Midbrain (tissue), 1 donor: ENCODE data around the gene TECTA.

Experiments used
- DNase-seq: peaks from one replicate; lab custom pipeline; 2025; lab: John Stamatoyannopoulos, UW

TECTA gene, protein sequence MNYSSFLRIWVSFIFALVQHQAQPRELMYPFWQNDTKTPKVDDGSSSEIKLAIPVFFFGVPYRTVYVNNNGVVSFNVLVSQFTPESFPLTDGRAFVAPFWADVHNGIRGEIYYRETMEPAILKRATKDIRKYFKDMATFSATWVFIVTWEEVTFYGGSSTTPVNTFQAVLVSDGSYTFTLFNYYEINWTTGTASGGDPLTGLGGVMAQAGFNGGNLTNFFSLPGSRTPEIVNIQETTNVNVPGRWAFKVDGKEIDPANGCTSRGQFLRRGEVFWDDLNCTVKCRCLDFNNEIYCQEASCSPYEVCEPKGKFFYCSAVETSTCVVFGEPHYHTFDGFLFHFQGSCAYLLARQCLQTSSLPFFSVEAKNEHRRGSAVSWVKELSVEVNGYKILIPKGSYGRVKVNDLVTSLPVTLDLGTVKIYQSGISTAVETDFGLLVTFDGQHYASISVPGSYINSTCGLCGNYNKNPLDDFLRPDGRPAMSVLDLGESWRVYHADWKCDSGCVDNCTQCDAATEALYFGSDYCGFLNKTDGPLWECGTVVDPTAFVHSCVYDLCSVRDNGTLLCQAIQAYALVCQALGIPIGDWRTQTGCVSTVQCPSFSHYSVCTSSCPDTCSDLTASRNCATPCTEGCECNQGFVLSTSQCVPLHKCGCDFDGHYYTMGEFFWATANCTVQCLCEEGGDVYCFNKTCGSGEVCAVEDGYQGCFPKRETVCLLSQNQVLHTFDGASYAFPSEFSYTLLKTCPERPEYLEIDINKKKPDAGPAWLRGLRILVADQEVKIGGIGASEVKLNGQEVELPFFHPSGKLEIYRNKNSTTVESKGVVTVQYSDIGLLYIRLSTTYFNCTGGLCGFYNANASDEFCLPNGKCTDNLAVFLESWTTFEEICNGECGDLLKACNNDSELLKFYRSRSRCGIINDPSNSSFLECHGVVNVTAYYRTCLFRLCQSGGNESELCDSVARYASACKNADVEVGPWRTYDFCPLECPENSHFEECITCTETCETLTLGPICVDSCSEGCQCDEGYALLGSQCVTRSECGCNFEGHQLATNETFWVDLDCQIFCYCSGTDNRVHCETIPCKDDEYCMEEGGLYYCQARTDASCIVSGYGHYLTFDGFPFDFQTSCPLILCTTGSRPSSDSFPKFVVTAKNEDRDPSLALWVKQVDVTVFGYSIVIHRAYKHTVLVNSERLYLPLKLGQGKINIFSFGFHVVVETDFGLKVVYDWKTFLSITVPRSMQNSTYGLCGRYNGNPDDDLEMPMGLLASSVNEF (N-terminal part only)

DNA sequence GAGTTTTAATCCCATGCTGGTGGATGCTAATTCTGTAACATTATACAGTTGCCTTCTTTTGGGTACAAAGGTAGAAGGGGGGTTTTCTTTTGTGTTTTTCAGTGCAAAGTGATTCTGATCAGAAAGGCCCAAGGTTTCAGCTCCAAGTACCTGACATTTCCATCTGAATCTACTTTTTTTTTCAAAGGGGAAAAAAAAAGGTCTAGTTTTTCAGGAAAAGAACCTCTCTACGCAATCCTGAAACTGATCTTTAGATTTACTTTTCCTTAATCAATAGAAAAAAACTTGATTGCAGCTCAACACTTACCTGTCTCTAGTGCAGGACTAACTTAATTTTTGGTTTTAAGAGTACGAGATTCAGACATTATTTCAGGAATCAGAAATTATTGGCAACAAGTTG, at the start of gene TECTA:
Gene TECTA (plus strand): TSS at position 301 of the 400 bp plus-strand sequence. CDS start 1,423 bp downstream, outside the sequence.
- DNase-seq: no peak

DNA sequence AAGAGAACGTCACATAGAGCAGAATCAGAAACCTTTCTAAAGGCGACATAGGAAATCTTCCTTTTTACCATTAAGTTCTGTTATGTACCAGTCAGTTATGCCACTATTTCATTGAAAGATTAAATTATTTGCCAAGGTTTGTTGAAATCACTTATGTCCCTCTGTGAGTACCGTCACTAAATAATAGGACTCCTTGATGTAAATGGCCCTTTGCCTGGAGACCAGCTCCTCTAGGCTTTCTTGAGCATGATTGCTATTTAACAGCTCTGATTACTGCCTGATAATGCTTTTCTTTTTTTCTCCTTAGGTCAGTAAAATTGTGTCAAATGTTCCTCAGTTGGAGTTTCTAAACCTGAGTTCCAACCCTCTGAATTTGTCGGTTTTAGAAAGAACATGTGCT, 47.8 kb upstream of the TECTA start:
- DNase-seq: no peak

DNA sequence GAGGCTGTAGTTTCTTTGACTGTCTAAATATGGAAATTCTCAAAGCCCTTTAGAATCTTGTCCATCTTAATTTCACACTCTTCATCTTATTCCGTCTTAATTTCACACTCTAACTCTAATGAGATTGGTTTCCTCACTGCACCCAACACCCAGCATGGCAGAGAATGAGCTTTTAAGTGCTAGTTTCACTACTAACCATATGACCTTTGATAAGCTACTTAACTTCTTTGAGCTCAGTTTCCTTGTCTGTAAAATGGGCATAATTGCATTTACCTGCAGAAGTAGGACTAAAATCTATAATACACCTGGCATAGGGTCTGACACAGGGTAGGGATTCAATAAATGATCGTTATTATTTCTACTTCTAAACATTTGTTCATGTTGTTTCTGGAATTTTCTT, 46.8 kb upstream of the TECTA start:
- DNase-seq: no peak

DNA sequence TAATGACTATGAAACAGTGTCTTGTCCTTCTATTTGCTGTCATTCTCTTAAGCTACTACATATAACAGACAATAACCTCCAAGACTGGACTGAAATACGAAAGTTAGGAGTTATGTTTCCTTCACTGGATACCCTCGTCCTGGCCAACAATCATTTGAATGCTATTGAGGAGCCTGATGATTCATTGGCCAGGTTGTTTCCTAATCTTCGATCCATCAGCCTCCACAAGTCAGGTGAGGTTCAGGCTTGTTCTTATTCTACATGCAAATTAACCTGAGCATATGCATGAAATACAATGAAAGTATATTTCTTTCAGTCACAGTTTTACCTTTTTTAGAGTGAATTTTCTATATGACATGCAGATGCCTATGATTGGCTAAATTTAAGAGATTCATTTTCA, 46.0 kb upstream of the TECTA start:
- no peak for DNase-seq

DNA sequence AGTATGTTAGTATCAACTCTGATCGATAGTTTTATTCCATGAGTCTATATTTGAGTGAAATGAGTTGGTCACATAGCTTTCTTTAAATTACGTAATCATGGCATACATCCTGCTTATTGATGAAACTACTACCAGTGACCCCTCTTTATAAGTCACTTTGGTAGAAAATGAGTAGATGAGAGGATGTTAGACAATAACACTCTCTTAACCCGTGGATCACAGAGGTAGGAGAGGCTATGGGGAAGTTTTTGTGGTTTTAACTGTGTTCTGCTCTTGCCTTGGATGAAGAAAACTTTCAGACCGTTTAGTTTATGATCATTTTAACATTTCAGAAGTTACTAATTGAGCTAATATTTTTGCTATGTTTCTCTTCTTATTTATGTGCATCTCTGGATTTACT, 43.1 kb upstream of the TECTA start:
- no peak for DNase-seq

DNA sequence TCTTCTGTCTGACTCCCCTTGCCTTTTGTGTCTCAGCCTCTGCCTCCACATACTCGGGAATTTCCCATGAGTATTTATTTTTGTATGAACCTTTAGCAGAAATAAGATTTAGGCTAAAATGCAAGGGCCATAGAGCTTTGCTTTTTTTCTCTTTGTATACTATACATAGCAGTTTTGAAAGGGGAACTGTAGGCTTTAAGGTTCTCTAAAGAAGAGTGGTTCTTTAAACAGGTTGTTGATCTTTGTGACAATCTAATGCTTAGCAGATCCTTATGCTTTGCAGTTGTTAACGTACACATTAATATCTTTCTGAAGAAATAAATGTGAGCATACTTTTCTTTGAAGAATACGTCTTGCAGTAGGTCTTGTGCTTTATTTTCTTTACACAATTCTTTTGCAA, 42.1 kb upstream of the TECTA start:
- no peak for DNase-seq

DNA sequence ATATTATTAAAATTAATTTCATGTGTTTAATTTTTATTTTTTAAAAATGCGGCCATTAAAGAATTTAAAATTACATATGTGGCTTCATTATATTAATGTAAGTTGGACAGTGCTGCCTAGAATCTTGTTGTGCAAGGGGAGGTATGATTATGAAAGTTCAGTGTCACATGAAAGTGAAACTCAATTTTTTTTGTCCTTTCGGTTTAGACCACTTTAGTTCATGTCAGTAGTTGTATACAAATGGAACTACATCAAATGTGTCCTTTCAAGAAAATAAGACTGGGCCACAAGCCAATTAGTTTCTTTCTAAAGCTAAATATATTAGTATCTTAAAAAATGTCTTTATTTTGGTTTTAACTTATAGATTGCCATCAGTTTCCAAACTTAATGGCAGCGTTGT, 41.4 kb upstream of the TECTA start:
- DNase-seq: no peak

DNA sequence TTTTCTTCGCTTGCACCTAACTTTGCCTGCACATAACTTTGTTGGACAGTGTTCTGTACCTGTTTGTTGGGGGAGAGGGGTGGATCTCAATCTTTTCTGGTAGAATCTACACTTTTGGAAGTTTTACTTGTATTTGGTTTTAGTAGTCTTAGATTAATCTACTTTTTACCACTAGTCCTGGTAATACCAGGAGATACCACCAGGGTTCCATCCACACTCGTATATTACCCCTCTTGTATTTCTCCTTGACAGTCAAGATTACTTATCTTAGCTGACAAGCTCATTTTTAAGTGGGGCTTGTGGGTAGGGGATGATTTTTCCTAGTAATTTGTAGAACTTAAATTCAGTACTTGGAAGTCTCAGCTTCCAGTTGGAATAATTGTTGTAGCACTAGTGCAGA, 37.3 kb upstream of the TECTA start:
- no peak for DNase-seq

DNA sequence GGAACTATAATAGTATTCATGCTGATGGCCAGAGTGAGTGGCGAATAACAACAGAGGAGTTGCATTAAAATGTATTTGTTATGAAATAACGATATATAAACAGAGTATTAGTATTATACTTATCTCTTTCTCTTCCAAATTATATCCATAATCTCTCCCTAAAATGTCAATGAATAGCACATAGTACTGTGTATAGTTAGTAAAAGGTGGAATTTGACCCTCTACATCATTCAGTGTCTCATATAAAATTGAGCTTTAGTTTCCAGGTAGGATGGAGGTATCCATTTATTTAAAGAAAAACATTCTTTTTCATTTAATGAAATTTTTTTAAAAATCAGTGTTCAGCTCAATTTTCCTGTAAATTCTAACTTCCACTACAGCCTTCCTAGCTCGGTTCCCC, 34.4 kb upstream of the TECTA start:
- DNase-seq: no peak

DNA sequence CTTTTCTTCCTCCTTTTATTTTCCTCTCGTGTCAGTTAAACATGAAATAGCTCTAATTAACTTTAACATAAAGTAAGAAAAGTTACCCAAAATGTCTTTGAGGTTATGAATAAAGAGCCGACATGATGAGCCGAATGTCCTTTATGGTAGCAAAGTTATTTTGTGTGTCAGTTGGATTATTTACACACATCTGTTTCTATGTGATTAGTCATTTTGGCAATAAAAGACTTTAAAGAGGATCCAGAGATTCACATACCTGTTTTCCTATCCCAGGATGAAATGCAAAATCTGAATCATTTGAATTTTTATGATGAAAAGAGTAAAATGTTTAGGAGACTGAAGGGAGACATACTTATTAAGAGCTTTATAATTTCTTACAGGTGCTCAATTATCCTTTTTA, 34.0 kb upstream of the TECTA start:
- DNase-seq: no peak

DNA sequence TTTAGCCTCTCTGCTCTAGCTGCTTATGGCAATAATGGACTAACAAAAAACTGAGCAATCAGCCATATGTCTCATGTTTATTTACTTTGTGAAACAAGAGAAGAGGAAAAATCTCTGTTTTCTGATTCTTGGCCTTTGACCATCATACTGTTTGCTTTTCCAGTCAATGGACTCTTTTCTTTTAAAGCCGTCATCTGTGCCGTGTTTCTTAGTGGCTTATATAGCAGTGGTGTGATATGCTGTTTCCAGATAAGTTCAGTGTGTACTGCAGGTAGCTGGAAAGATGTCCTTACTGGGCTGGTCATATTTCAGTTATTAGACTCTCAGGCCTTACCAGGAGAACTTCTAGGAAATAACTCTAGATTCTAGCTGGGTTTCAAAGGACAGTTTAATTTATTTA, 33.6 kb upstream of the TECTA start:
- DNase-seq: no peak

DNA sequence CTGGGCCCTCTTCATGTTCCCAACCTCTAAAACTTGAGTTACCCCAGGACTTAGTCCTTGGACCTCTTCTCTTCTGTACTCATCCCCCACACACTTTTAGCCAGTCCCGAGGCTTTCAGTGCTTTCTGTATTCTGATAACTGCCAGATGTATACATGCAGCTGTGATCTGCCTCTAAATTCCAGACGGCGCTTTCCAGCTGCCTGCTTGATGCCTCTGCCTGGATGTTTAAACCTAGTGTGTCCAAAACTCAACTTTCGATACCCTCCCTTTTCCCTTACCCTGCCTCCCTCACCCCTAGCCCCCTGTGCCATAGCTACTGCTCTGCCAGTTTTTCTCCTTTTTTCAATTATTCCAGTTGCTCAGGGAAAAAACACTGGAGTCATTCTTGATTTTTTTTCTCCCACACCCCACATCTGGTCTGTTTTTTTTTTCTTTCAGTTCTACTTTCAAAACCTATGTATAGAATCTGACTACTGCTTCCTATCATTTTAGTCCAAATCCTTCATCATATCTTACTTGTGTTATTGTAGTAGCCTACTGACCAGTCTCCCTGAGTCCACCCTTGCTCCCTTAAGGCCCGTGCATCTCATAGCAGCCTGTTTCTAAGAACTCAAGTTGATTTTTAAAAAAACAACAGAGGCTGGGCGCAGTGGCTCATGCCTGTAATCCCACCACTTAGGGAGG, 32.9 kb upstream of the TECTA start:
- DNase-seq: no peak

DNA sequence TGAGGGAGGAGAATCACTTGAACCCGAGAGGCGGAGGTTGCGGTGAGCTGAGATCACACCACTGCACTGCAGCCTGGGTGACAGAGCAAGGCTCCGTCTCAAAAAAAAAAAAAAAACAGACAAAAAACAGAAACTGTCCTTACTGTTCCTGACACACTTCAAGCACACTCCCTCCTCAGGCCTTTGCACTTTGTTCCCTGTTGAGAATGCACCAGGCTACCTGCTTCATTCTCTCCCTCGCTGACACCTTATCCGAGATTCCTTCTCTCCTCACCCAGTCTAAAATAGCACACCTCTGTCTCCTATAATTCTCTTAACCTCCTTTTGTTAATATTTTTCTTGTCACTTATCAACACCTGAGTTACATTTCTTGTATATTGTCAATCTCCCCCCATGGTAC, 32.3 kb upstream of the TECTA start:
- DNase-seq: no peak

DNA sequence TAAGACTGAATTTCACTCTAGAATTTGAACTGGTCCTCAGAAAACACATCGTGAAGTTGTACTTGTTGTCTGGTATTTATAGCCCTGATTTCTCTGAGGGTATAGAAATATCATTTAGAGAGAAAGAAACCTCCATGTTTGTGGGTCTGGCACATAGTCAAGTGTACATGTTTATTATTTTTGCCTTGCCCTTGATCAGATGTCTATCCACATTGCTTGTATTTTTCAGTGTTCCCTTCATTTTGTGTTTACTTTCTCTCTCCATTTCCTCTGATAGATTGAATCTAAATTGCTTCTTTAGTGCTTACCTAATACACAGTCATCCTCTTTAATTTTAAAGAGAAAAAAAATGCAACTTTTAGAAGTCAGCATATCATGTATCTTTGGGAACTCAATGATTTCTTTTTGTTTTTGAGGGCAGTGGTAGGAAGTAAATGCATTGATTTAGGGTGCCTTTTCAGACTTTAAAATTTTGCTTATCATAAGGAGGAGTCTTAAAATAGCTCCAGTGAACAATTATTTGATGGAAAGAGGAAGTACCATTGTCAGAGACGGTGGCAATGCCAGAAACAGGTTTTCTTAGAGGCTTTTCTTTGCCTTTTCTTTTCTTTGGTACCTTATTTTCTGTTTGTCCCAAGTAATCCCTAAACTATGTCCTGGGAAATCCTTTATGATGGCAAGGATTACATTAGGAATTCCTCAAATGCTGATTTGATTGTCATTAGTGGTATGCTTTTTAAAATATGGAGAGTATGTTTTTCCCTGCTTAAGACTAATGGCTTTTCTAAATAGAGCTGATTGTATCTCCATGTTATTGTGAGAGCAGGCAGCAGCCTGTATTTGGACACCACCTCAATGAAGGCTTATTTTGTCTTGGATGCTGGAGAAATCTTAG, 29.8 kb upstream of the TECTA start:
- no peak for DNase-seq

DNA sequence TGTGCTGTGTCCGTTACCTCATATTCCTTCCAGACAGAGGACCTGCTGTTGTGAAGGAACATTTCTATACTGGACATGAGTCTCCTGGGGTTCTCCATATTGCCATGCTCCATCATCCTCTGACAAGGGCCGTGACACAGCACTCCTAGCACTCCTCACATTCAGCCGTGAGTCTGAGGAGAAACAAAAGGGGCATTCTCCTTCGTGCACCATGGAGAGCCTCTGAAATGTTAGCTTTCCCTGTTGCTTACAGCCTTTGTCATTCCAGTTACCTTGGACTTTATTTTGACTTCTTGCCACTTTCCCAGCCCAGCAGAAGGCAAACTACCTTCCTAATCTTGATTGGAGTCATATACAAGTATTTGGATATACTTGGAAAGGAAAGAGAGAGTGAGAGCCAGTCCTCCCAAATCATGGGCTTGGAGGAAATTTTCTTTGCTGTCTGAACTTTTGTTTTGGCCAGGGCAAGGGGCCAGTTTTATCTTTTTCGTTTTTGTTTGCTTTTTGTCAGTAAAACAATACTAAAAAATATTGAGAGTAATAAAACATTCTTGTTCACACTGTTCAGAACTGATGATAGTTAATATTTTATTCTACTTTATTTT, 29.1 kb upstream of the TECTA start:
- DNase-seq: peak; percentile 45

DNA sequence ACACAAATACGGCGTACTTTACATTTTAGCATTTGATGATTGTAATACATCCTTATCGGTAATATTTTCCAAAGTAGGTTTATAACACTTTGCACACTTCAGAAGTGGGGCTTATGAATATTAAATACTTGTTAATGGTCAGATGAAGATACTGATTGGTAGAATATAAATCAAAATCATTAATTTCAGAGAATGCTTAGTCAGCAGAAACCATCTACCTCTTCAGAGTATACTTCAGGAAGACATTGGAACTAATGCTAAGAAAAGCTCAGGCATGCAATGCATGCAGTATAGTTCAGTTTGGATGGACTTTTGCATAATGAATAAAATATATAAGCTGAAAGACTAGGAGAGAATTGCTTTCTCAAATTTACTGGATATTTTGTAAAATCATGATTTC, 19.7 kb upstream of the TECTA start:
- no peak for DNase-seq

DNA sequence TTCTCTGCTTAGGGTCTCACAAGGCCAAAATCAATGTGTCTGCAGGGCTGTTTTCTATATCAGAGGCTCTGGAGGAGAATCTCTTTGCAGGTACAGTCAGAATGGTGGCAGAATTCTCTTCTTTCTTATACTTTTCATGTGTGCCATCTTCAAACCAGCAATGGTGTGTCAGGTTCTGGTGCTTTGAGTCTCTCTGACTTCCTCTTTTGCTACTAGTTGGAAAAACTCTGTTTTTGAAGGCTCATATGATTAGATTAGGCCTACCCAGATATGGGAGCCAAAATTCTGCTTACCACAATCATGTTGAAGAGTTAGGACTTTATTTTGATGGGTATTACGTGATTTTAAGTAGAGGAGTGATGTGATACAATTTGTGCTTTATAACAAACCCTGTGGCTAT, 18.8 kb upstream of the TECTA start:
- DNase-seq: no peak

DNA sequence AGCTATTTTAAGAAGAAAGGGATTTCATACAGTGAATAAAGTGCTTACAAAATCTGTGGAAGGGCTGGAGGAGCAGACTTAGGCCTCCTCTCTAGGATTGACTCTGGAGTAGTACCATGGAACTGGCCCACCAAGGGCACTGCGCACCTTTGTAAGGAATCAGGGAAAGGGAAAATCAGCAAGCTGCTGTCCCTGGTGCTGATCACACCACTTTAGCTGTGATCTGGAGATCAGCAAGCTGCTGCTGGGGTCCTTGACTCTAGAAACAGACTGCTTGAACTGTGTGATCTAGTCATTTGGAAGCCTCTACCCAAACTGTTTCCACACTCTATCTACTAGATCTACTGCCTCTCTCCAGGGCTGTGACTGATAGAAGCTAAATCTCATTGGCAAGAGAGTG, 18.4 kb upstream of the TECTA start:
- no peak for DNase-seq

DNA sequence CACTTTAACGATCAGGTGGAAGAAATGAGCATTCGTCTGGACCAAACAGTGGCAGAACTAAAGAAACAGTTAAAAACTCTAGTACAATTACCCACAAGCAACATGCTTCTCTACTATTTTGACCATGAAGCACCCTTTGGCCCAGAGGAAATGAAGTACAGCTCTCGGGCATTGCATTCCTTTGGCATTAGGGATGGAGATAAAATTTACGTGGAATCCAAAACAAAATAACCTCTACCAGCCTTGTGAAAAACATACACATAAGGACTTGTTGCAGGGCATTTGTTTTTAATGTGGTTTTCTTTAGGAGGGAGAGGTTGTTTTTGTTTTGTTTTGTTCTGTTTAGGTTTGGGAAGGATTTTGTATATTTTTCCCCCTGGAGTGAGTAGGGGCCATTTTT, 14.2 kb upstream of the TECTA start:
- DNase-seq: no peak

DNA sequence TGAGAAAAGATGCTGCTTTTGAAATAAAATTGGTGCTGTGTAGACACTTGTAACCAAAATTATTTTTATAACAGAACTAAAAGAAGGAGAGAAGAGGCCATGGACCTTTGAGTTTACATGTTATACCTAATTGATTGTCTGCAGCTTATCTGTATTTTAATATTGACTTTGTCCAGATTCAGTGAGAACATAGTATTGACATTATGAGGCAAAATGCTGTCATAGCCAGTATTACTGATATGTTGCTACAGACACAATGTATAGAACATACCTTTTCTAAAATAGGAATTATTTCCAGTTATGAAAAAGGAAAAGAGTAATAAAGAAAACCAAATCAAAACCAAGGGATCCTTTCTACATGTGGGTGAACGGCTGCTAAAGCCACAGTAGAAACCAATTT, 11.5 kb upstream of the TECTA start:
- DNase-seq: no peak
